Neural cell (in vitro differentiated cells): ENCODE results near the gene AVPR1B. TPM values are rescaled to one million over a fixed set of nuclear protein-coding genes. Genes with fewer than 3 reads are reported as not detected.

Experiments used
- H2AFZ ChIP-seq: fragments of 200-600, 300-800 bp; sonication (generic), shearing (Covaris generic); 2 replicates; pipeline ENCODE4 v1.6.0; 2014; ENCODE audit warnings: low read depth, mild to moderate bottlenecking, antibody characterized with exemption, low read length, moderate library complexity
- H3F3A ChIP-seq: fragments of 200-600 bp; shearing (Covaris generic); 2 replicates; pipeline ENCODE4 v1.6.1; 2016; ENCODE audit warnings: mild to moderate bottlenecking, moderate library complexity, mixed read lengths, antibody characterized with exemption, low read length; ENCODE audit not compliant: insufficient read depth, poor library complexity, severe bottlenecking
- H3K27ac ChIP-seq: fragments of 200-600, 300-800 bp; sonication (generic), shearing (Covaris generic); 2 replicates; pipeline ENCODE4 v1.5.1; 2014; ENCODE audit warnings: mild to moderate bottlenecking, low read length, moderate library complexity
- H3K27me3 ChIP-seq: fragments of 300-800, 200-600 bp; sonication (generic), shearing (Covaris generic); 2 replicates; pipeline ENCODE4 v1.6.0; 2014; ENCODE audit warnings: mild to moderate bottlenecking, low read depth, low read length, moderate library complexity; ENCODE audit not compliant: insufficient read depth
- H3K36me3 ChIP-seq: fragments of 300-800, 200-600 bp; sonication (generic), shearing (Covaris generic); 2 replicates; pipeline ENCODE4 v1.5.1; 2014; ENCODE audit warnings: mild to moderate bottlenecking, antibody characterized with exemption, low read length, moderate library complexity; ENCODE audit not compliant: insufficient read depth
- H3K4me2 ChIP-seq: fragments of 300-800, 200-600 bp; sonication (generic), shearing (Covaris generic); 2 replicates; pipeline ENCODE4 v1.6.0; 2014; ENCODE audit warnings: mild to moderate bottlenecking, low read length
- H3K4me3 ChIP-seq: fragments of 300-800, 200-600 bp; sonication (generic), shearing (Covaris generic); 2 replicates; pipeline ENCODE4 v1.5.1; 2014; ENCODE audit warnings: mild to moderate bottlenecking, low read length, moderate library complexity
- H3K79me2 ChIP-seq: fragments of 200-600 bp; shearing (Covaris generic); replicated peaks from 2 replicates; pipeline ENCODE4 v1.6.0; 2014; ENCODE audit warnings: mild to moderate bottlenecking, low read length, moderate library complexity; ENCODE audit not compliant: insufficient read depth
- H3K9ac ChIP-seq: fragments of 300-800, 200-600 bp; sonication (generic), shearing (Covaris generic); 2 replicates; pipeline ENCODE4 v1.6.1; 2016; ENCODE audit warnings: mild to moderate bottlenecking, low read length, mixed read lengths
- H3K9me2 ChIP-seq: fragments of 200-600 bp; shearing (Covaris generic); 2 replicates; pipeline ENCODE4 v1.6.1; 2016; ENCODE audit warnings: mild to moderate bottlenecking, low read length, mixed read lengths; ENCODE audit not compliant: insufficient read depth
- H3K9me3 ChIP-seq: fragments of 200-600, 300-800 bp; sonication (generic), shearing (Covaris generic); 2 replicates; pipeline ENCODE4 v1.6.1; 2016; ENCODE audit warnings: mild to moderate bottlenecking, mixed run types, low read length, moderate library complexity, mixed read lengths
- H4K20me1 ChIP-seq: fragments of 200-600 bp; shearing (Covaris generic); 2 replicates; pipeline ENCODE4 v1.6.1; 2016; ENCODE audit warnings: mild to moderate bottlenecking, mixed run types; ENCODE audit not compliant: insufficient read depth
- EP300 ChIP-seq: fragments of 450-650 bp; conservative IDR thresholded peaks from 2 replicates; pipeline ENCODE4 v1.6.1; 2014; ENCODE audit warnings: antibody characterized with exemption, mild to moderate bottlenecking, moderate library complexity; ENCODE audit not compliant: poor library complexity, severe bottlenecking
- EZH2 ChIP-seq: fragments of 200-600, 300-800 bp; shearing (Covaris generic), sonication (generic); IDR thresholded peaks from 2 replicates; pipeline ENCODE4 v1.6.1; 2014; ENCODE audit warnings: antibody characterized with exemption, low read length, borderline replicate concordance, mild to moderate bottlenecking; ENCODE audit not compliant: insufficient read depth, poor library complexity, severe bottlenecking
- MXI1 ChIP-seq: fragments of 450-650 bp; conservative IDR thresholded peaks from 2 replicates; pipeline ENCODE4 v1.6.1; 2014; ENCODE audit warnings: antibody characterized with exemption, mild to moderate bottlenecking; ENCODE audit not compliant: poor library complexity, severe bottlenecking
- POLR2AphosphoS5 ChIP-seq: IDR thresholded peaks from 2 replicates; pipeline ENCODE4 v1.6.1; 2012
- RAD21 ChIP-seq: fragments of 450-650 bp; conservative IDR thresholded peaks from 2 replicates; pipeline ENCODE4 v1.6.1; 2014; ENCODE audit warnings: antibody characterized with exemption, mild to moderate bottlenecking, moderate library complexity
- SMC3 ChIP-seq: fragments of 450-650 bp; conservative IDR thresholded peaks from 2 replicates; pipeline ENCODE4 v1.6.1; 2014; ENCODE audit warnings: antibody characterized with exemption, mild to moderate bottlenecking, moderate library complexity; ENCODE audit not compliant: poor library complexity
- TAF1 ChIP-seq: IDR thresholded peaks from 2 replicates; pipeline ENCODE4 v1.6.1; 2012; ENCODE audit warnings: low read depth
- polyA plus RNA-seq: library from polyadenylated mRNA; depleted of rRNA; stranded (reverse); fragments of >200 nt; gene quantifications from 2 replicates; pipeline ENCODE4 v1.2.3, GENCODE V29; 2014
- TF ChIP-seq, protein P1 (sequence below): fragments of 450-650 bp; IDR thresholded peaks from 2 replicates; pipeline ENCODE4 v1.5.1; 2014; ENCODE audit warnings: antibody characterized with exemption, mild to moderate bottlenecking, moderate library complexity; ENCODE audit not compliant: poor library complexity, severe bottlenecking
- TF ChIP-seq, protein P2 (sequence below): IDR thresholded peaks from 2 replicates; pipeline ENCODE4 v1.6.1; 2012; ENCODE audit warnings: borderline replicate concordance

AVPR1B gene
- polyA plus RNA-seq, 1 donor from 2014 or later: not detected

DNA sequence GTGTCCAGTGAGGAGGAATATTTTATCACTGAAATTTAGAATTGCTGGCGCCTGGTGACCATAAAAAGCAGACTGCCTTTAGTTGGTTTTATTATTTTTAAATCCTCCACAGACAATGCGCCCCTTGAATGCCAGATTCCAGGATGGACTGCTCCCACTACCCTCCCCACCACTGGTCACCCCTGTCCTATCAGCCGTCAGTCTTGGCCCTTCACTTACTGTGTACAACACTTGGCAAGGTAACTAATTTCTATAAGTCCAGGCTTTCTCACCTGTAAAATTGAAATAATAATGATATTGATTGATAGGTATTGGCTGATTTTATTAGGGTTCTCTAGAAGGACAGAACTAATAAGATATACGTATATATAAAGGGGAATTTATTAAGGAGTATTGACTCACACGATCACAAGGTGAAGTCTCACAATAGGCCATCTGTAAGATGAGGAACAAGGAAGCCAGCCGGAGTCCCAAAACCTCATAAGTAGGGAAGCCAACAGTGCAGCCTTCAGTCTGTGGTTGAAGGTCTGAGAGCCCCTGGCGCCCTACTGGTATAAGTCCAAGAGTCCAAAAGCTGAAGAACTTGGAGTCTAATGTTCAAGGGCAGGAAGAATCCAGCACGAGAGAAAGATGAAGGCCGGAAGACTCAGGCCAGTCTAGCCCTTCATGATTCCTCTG, 46.4 kb downstream of the AVPR1B start:
- TF ChIP-seq, protein P1, sequence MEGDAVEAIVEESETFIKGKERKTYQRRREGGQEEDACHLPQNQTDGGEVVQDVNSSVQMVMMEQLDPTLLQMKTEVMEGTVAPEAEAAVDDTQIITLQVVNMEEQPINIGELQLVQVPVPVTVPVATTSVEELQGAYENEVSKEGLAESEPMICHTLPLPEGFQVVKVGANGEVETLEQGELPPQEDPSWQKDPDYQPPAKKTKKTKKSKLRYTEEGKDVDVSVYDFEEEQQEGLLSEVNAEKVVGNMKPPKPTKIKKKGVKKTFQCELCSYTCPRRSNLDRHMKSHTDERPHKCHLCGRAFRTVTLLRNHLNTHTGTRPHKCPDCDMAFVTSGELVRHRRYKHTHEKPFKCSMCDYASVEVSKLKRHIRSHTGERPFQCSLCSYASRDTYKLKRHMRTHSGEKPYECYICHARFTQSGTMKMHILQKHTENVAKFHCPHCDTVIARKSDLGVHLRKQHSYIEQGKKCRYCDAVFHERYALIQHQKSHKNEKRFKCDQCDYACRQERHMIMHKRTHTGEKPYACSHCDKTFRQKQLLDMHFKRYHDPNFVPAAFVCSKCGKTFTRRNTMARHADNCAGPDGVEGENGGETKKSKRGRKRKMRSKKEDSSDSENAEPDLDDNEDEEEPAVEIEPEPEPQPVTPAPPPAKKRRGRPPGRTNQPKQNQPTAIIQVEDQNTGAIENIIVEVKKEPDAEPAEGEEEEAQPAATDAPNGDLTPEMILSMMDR: no peak
- TF ChIP-seq TAF1 (no peak), RAD21 (no peak), EZH2 (no peak), SMC3 (no peak), EP300 (no peak), MXI1 (no peak), POLR2AphosphoS5 (no peak)
- TF ChIP-seq, protein P2, sequence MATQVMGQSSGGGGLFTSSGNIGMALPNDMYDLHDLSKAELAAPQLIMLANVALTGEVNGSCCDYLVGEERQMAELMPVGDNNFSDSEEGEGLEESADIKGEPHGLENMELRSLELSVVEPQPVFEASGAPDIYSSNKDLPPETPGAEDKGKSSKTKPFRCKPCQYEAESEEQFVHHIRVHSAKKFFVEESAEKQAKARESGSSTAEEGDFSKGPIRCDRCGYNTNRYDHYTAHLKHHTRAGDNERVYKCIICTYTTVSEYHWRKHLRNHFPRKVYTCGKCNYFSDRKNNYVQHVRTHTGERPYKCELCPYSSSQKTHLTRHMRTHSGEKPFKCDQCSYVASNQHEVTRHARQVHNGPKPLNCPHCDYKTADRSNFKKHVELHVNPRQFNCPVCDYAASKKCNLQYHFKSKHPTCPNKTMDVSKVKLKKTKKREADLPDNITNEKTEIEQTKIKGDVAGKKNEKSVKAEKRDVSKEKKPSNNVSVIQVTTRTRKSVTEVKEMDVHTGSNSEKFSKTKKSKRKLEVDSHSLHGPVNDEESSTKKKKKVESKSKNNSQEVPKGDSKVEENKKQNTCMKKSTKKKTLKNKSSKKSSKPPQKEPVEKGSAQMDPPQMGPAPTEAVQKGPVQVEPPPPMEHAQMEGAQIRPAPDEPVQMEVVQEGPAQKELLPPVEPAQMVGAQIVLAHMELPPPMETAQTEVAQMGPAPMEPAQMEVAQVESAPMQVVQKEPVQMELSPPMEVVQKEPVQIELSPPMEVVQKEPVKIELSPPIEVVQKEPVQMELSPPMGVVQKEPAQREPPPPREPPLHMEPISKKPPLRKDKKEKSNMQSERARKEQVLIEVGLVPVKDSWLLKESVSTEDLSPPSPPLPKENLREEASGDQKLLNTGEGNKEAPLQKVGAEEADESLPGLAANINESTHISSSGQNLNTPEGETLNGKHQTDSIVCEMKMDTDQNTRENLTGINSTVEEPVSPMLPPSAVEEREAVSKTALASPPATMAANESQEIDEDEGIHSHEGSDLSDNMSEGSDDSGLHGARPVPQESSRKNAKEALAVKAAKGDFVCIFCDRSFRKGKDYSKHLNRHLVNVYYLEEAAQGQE: no peak
- Histone ChIP-seq H3K27me3 (no peaks in the 10 kb centered on the region), H3F3A (no peaks in the 10 kb centered on the region), H3K4me2 (no peak overlapping the region), H3K9ac (no peak overlapping the region), H3K9me2 (no peaks in the 10 kb centered on the region), H4K20me1 (no peaks in the 10 kb centered on the region), H3K36me3 (no peaks in the 10 kb centered on the region), H3K9me3 (no peaks in the 10 kb centered on the region), H3K4me3 (no peak overlapping the region), H2AFZ (no peak overlapping the region), H3K79me2 (no peaks in the 10 kb centered on the region), H3K27ac (no peak overlapping the region)

DNA sequence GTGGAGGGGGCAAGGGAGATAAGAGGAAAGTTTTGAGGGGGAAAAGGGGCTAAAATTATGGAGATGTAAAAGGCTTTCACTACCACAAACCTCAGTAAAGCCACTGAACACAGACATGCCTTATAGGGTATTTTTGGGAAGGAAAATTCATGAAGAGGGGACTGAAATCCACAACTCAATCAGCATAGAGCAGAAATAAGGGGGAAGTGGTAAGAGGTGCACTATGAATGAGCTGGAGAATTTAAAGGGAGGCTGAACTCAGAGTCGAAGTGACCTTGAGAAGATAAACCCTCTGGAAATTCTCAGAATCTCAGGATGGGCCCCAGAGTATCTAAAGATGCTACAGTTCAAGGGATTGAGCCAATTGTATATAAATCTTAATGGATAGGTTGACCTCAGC, 48.9 kb downstream of the AVPR1B start:
- Histone ChIP-seq H3K27me3 (no peaks in the 10 kb centered on the region), H3K4me3 (no peak overlapping the region), H2AFZ (no peak overlapping the region), H4K20me1 (no peaks in the 10 kb centered on the region), H3K36me3 (no peaks in the 10 kb centered on the region), H3K9me3 (no peaks in the 10 kb centered on the region), H3K9ac (no peak overlapping the region), H3K9me2 (no peaks in the 10 kb centered on the region), H3K4me2 (no peak overlapping the region), H3F3A (no peaks in the 10 kb centered on the region), H3K79me2 (no peaks in the 10 kb centered on the region), H3K27ac (no peak overlapping the region)
- TF ChIP-seq MXI1: no peak
- TF ChIP-seq POLR2AphosphoS5: no peak
